Measurements from ENCODE around the gene NKAIN2. TPM values are rescaled to one million over a fixed set of nuclear protein-coding genes. Genes with fewer than 3 reads are reported as not detected.

Gene NKAIN2
- total RNA-seq, 1 donor from 2014 or later: 0.56 TPM

GRCh38 chr6:124132256-124132655 lies 328.6 kb downstream of the NKAIN2 start:
- Mint-ChIP-seq H3K27ac (ENCODE audit: unreplicated experiment) (no peak overlapping the region), H3K4me3 (ENCODE audit: unreplicated experiment) (no peak overlapping the region), H3K27me3 (ENCODE audit: unreplicated experiment) (peaks cover 2% of the 10 kb centered on the region), H3K9me3 (ENCODE audit: unreplicated experiment) (no peaks in the 10 kb centered on the region), H3K4me1 (ENCODE audit: low read depth, unreplicated experiment) (no peaks in the 10 kb centered on the region), H3K36me3 (ENCODE audit: unreplicated experiment) (no peaks in the 10 kb centered on the region)
- no peak for TF ChIP-seq CTCF (IDR thresholded peaks at IDR 0.05; ENCODE audit: partially characterized antibody, unreplicated experiment)
- DNase-seq: no peak

- no peak for TF ChIP-seq CTCF (IDR thresholded peaks at IDR 0.05; ENCODE audit: partially characterized antibody, unreplicated experiment)
- DNase-seq: no peak
- H3K27ac Mint-ChIP-seq (ENCODE audit: unreplicated experiment): no peak overlapping the region
Measured at GRCh38 chr6:124142852-124143251, 339.2 kb downstream of the NKAIN2 start.

GRCh38 chr6:124143435-124143834 lies 339.8 kb downstream of the NKAIN2 start:
- no peaks in the 10 kb centered on the region for H3K36me3 Mint-ChIP-seq (ENCODE audit: unreplicated experiment)
- peaks cover 8% of the 10 kb centered on the region for H3K4me1 Mint-ChIP-seq (ENCODE audit: low read depth, unreplicated experiment)
- H3K27ac Mint-ChIP-seq (ENCODE audit: unreplicated experiment): no peak overlapping the region
- no peak overlapping the region for H3K4me3 Mint-ChIP-seq (ENCODE audit: unreplicated experiment)
- no peaks in the 10 kb centered on the region for H3K27me3 Mint-ChIP-seq (ENCODE audit: unreplicated experiment)
- no peak for DNase-seq
- H3K9me3 Mint-ChIP-seq (ENCODE audit: unreplicated experiment): no peaks in the 10 kb centered on the region
- TF ChIP-seq CTCF (IDR thresholded peaks at IDR 0.05; ENCODE audit: partially characterized antibody, unreplicated experiment): no peak

More at GRCh38 chr6:124142852-124143251, 339.2 kb downstream of the NKAIN2 start:
- Mint-ChIP-seq H3K4me1 (ENCODE audit: low read depth, unreplicated experiment) (peaks cover 8% of the 10 kb centered on the region), H3K9me3 (ENCODE audit: unreplicated experiment) (no peaks in the 10 kb centered on the region), H3K4me3 (ENCODE audit: unreplicated experiment) (no peak overlapping the region), H3K27me3 (ENCODE audit: unreplicated experiment) (no peaks in the 10 kb centered on the region), H3K36me3 (ENCODE audit: unreplicated experiment) (no peaks in the 10 kb centered on the region)

- Mint-ChIP-seq H3K27ac (ENCODE audit: unreplicated experiment) (no peak overlapping the region), H3K36me3 (ENCODE audit: unreplicated experiment) (no peaks in the 10 kb centered on the region), H3K9me3 (ENCODE audit: unreplicated experiment) (no peaks in the 10 kb centered on the region), H3K27me3 (ENCODE audit: unreplicated experiment) (no peaks in the 10 kb centered on the region), H3K4me3 (ENCODE audit: unreplicated experiment) (no peak overlapping the region), H3K4me1 (ENCODE audit: low read depth, unreplicated experiment) (no peaks in the 10 kb centered on the region)
- DNase-seq: no peak
- TF ChIP-seq CTCF (IDR thresholded peaks at IDR 0.05; ENCODE audit: partially characterized antibody, unreplicated experiment): no peak
Measured at GRCh38 chr6:124147621-124148020, 344.0 kb downstream of the NKAIN2 start.

- no peak for TF ChIP-seq CTCF (IDR thresholded peaks at IDR 0.05; ENCODE audit: partially characterized antibody, unreplicated experiment)
- Mint-ChIP-seq H3K27ac (ENCODE audit: unreplicated experiment) (no peak overlapping the region), H3K36me3 (ENCODE audit: unreplicated experiment) (no peaks in the 10 kb centered on the region), H3K4me3 (ENCODE audit: unreplicated experiment) (no peak overlapping the region), H3K4me1 (ENCODE audit: low read depth, unreplicated experiment) (no peaks in the 10 kb centered on the region), H3K9me3 (ENCODE audit: unreplicated experiment) (no peaks in the 10 kb centered on the region), H3K27me3 (ENCODE audit: unreplicated experiment) (no peaks in the 10 kb centered on the region)
- DNase-seq: no peak
Measured at GRCh38 chr6:124148236-124148957, 344.7 kb downstream of the NKAIN2 start.

Measured in glutamatergic neuron (in vitro differentiated cells).